PC-3 (cell line): ENCODE measurements around the gene GRIN1.

Experiments
- CTCF ChIP-seq: fragments of 300-600 bp; sonication (generic); conservative IDR thresholded peaks from 2 replicates; pipeline ENCODE4 v1.5.1; 2017; ENCODE audit warnings: antibody characterized with exemption, low read depth, mild to moderate bottlenecking, low read length
- EZH2 ChIP-seq: fragments of 300-600 bp; sonication (generic); IDR thresholded peaks from one replicate; pipeline ENCODE4 v1.6.1; 2017; ENCODE audit warnings: antibody characterized with exemption, mild to moderate bottlenecking, low read length; ENCODE audit not compliant: unreplicated experiment

- TF ChIP-seq CTCF (no peak), EZH2 (no peak)
Observed at GRCh38 chr9:137186385-137186784, 47.4 kb downstream of the GRIN1 start.
